Endometrial microvascular endothelial cells (primary cell): ENCODE measurements around the gene LRRC75A. TPM values are rescaled to one million over a fixed set of nuclear protein-coding genes. Genes with fewer than 3 reads are reported as not detected.
"Not testable (repeated sequence)": the region's sequence is repeated elsewhere in the genome, so short reads cannot be mapped to it uniquely, and the experiment has no call there.

Source experiments
- in situ Hi-C: cut with HindIII; loops from 2 replicates; pipeline ENCODE4 v1.10.0; 2017; ENCODE audit warnings: low sequenced_read_pairs, low pct_unique_long_range_greater_than_20kb; ENCODE audit errors: inconsistent ontology term
- total RNA-seq: library from RNA; depleted of rRNA; stranded (reverse); fragments of >200 nt; gene quantifications from one replicate; pipeline ENCODE4 v1.2.3, GENCODE V29; 2015; ENCODE audit errors: inconsistent ontology term

LRRC75A gene, protein sequence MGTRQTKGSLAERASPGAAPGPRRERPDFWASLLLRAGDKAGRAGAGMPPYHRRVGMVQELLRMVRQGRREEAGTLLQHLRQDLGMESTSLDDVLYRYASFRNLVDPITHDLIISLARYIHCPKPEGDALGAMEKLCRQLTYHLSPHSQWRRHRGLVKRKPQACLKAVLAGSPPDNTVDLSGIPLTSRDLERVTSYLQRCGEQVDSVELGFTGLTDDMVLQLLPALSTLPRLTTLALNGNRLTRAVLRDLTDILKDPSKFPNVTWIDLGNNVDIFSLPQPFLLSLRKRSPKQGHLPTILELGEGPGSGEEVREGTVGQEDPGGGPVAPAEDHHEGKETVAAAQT
- total RNA-seq = 0.19 TPM

DNA sequence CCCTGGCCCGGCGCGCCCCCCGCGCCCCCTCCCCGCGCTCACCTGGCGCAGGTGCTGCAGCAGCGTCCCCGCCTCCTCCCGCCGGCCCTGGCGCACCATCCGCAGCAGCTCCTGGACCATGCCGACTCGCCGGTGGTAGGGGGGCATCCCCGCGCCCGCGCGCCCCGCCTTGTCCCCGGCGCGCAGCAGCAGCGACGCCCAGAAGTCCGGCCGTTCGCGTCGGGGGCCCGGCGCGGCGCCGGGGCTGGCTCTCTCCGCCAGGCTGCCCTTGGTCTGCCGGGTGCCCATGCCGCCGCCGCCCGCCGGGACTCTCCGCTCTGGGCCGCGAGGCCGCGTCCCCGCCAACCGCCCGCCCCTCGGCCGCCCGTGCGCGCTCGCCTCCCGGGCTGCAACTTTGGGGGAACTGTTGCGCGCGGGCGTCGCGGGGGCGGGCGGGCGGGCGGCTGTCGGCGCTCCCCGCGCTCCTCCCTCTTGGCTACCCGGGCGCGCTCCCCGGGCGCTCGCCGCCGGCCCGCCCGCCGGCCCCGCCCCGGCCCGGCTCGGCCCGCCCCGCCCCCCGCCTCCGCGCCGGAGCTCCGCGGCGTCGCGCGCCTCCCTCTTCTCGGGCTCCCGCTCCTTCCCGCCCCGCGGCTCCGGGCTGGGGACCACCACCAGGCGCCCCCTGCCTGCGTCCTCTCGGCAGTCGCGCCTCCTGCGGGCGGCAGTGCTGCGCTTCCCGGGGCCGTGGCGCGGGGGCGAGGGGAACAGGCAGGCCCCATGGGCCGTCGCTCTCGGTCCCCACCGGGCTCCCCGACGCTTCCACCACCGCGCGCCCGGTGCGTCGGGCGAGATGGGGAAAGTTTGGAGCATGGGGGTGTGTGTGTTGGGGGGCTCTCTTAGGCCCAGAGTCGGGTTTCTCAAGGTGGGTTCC, at the start of gene LRRC75A:
Gene LRRC75A (minus strand): TSS at position 491 of the 910 bp plus-strand sequence. CDS start 203 bp downstream, at position 288.
- in situ Hi-C loops = no loop called here

DNA sequence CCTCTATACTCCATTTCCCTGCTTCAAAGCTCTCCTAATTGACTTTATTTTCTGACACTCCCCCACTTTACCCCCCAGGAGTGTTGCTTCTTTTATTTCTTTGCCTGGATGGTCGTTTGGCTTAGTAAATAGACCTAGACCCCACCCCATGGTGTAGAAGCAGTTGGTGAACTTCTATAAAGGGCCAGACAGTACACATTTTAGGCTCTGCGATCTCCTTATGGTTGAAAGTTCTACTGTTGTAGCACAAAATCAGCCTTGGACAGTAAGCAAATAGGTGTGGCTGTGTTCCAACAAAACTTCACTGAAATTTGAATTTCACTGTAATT, 45.1 kb upstream of the LRRC75A start:
- in situ Hi-C loops = no loop called here

DNA sequence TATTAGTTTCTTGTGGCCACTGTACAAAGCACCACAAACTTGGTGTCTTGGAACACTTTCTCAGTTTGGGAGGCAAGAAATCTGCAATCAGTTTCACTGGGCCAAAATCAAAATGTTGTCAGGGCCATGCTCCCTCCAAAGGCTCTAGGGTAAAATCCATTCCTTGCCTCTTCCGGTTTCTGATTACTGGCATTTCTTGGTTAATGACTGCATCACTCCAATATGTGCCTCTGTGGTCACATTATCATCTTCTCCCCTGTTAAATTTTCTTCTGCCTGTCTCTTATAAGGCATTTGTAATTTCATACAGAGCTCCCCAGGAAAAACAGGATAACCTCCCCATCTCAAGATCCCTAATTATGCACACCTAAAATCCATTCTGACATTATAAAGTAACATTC, 42.2 kb upstream of the LRRC75A start:
- in situ Hi-C loops = no loop called here

DNA sequence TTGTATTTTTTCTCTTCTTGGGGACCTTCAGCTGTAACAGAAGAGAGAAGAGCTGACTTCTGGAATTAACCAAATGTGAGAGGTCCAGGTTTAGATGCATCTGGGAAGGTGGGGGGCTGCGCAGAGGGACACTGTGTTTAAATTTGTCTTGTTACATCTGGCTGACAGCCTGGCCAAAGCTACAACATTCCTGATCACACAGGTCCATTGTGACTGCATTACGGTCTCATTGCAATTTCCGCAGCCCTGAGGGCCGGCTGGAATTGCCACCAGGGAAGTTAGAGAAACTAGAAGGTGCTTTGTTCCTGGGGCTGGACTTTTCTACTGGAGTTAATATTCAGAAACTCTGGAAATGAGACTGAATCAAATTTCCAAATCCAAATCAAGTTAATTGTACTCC, 37.9 kb upstream of the LRRC75A start:
- in situ Hi-C loops = no loop called here

DNA sequence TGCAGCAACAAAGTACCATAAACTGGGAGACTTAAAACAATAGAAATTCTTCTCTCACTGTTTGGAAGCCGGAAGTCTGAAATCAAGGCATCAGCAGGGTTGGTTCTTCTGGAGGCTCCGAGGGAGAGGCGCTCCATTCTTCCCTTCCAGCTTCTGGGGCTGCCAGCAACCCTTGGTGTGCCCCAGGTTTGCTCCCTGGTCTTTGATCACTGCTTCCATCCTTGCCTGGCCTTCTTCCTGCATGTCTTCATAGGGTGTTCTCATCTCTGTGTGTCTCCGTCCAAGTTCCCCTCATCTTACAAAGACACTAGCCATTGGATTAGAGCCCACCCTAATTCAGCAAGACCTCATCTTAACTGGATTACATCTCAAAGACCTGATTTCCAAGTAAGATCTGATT, 35.3 kb upstream of the LRRC75A start:
- in situ Hi-C loops = no loop called here

DNA sequence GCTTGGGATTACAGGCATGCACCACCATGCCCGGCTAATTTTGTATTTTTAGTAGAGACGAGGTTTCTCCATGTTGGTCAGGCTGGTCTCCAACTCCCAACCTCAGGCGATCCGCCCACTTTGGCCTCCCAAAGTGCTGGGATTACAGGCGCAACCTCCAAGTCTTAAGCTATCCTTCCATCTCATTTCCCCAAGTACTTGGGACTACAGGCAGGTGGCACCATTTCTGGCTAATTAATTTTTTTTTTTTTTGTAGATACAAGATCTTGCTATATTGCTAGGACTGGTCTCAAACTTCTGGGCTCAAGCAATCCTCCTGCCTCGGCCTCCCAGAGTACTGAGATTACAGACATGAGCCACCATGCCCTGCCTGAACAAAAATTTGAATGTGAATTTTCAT, 33.6 kb upstream of the LRRC75A start:
- in situ Hi-C loops = not testable (repeated sequence)

DNA sequence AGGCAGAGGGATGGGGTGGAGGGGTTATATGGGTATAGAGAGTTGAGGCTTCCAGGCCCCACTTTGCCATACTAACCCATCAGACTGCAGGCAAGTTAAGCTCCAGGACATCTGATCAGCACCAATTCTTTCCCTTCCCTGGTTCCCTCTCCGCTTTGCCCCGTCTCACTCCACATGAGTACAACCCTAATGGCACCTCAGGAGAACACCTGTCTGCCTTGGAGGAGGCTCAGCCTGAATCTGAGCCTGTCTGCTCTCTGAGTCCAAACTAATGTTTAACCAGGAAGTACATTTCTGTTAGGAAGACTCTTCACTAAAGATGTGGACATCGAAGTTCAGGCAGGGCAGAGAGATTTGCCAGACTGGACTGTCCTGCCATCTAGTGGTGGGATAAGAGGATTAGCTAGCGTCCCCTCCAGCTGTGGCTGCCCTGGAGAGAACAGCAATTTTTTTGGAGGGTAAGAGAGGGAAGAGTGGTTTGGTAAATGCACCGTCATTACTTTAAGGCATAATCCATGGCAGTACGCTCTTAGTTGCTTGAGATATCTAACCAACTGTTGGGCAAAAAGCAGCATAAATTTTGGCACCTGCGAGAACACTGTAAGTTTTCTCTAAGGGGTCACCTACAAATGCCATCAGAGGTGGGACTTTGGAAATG, 29.2 kb upstream of the LRRC75A start:
- in situ Hi-C loops = no loop called here

DNA sequence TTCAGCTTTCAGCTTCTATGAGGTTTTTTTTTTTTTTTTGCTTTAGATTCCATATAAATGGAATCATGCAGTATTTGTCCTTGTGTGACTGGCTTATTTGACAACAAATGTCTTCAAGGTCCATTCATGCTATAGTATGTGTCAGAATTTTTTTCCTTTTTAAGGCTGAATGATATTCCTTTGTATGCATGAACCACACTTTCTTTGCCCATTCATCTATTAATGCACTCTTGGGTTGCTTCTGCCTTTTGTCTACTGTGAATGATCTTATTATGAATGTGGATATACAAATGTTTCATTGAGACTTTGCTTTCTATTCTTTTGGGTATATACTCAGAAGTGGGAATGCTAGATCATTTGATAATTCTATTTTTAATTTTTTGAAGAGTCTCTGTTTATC, 27.0 kb upstream of the LRRC75A start:
- in situ Hi-C loops = no loop called here

DNA sequence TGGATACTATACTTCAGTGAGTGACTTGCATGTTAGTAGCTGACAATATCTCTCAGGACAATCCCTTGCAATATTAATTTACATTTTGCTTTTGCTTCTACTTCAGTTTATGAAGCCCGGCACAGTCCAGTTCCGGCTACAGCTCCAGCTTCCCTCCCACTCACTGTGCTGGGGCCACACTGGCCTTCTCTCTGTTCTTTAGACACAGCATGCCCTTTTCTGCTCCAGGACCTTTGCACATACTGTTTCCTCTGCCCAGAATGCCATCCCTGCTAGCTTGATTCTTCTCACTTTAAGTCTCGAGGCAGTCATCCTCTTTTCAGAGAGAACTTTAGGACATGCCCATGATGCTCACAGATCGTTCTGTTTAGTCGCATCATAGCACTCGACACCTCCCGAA, 25.5 kb upstream of the LRRC75A start:
- in situ Hi-C loops = no loop called here

DNA sequence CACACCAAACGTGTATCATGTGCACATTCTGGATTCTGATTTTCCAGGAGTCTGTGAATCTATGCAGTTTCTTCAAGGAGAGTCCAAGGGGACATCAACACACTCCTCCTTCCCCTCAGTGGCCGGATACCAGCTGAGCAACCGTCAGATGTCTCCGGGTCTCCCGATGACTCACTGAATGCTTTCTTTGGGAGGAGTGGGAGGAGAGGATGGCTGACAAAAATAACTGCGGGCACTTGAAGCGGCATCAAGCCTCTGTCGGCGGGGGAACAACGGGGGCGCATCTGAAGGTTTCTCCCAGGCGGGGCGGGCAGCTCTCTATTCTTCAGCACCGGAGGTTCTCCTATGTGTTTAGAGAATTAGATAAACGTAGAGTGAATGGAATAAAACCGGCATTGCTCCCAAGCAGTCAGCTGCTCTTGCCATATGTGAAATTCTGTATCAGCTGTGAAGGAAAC, 24.6 kb upstream of the LRRC75A start:
- in situ Hi-C loops = no loop called here

DNA sequence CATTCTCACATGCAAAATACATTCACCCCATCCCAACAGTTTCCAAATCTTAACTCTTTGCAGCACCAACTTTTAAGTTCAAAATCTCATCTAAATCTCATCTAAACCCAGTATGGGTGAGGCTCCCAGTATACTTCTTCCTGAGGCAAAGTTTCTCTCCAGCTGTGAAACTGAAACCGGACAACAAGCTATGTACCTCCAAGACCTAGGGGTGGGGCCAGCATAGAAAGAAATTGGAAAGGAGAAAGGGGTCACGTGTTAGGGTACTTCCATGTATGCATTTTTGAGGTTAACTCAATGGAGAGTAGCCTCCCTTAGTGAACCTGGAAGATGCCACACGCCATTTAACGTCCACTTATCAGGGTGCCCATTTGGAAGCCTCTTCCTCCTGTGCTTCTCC, 23.9 kb upstream of the LRRC75A start:
- in situ Hi-C loops = no loop called here

DNA sequence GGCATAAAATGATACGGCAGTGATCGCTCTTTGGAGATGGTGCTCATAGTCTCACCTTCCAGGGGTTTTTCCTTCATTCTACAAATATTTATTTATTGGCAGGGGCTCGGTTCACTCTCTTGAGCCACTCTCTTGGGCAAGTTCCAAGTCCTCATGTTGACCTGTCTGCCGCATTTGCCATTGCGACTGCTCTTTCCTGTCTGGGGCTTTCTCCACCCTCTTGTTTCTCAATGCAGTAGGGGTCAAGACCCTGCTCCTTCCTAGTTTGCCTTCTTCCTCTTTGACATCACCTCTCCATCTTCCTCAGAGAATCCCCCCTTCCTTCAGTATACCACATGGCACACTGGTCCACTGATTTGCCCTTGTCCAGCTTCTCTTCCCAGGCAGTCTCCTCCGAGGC, 21.9 kb upstream of the LRRC75A start:
- in situ Hi-C loops = no loop called here

DNA sequence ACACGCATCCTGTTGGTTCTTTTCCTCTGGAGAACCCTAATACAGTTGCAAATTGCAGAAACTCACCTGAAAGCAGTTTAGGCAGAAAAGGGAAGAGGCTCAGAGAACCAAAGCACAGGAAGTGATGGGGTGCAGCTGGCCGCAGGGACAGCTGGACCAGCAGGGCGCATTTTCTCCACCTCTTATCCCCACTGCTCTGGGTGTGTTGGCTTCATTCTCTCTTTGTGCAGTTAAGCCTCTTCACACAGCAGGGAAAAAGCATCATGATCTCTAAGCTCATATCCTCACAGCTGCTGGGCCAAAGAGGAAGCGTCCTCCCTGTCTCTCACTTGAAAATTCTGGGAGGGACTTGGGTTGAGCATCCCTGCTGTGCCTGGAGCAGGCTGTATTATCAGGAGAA, 20.0 kb upstream of the LRRC75A start:
- in situ Hi-C loops = no loop called here

DNA sequence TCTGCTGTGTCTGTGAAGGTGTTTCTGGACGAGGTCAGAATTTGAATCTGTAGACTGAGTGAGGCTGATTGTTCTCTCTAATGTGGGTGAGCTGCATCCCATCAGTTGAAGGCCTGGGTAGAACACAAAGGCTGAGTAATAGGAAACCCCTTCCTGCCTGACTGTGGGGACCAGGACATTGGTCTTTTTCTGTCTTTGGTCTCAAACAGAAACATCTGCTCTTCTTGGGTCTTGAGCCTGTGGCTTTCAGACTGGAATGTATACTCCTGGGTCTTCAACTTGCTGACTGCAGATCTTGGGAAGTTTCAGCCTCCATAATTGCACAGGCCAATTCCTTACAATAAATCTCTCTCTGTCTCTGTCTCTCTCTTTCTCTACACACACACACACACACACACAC, 19.6 kb upstream of the LRRC75A start:
- in situ Hi-C loops = no loop called here

DNA sequence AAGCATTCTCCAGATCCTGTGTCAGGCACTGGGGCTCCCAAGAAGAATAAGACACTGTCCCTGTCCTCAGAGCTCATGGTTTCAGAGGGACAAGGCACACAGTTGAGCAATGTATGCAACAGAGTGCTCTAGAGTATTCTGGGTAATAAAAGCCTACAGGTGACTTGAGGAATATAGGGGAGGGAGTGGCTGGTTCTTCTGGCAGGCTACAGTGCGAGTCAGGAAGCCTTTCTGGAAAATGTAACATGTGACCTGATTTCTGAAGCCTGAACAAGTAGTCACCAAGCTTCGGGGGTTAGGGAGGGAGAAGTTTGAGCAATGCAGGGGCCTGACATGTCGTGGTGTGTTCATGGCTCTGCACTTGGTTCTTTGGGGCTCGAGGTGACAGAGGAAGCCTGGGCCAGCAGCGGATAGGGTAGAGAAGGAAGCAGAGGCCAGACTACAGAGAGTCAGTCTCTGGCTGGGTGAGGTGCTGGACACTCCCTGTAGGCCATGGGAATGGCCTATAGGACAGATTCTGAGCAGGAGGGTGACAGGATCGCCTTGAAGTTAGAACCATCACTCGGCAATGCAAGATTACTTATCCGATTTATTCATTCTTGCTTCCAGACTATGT, 16.0 kb upstream of the LRRC75A start:
- in situ Hi-C loops = no loop called here

DNA sequence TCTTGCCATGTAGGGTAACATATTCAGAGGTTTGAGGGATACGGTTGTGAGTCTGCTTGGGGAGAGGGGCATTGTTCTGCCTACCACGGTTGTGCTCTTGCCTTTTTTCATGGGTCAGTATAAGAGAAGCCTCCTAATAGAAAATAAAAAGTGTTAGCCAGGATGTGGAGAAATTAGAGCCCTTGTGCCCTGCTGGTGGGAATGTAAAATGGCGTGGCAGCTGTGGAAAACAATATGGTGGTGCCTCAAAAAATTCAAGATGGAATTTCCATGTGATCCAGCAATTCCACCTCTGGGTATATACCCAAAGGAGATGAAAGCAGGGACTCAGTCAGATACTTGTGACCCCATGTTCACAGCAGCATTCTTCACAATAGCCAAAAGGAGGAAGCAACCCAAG, 14.2 kb upstream of the LRRC75A start:
- in situ Hi-C loops = no loop called here

DNA sequence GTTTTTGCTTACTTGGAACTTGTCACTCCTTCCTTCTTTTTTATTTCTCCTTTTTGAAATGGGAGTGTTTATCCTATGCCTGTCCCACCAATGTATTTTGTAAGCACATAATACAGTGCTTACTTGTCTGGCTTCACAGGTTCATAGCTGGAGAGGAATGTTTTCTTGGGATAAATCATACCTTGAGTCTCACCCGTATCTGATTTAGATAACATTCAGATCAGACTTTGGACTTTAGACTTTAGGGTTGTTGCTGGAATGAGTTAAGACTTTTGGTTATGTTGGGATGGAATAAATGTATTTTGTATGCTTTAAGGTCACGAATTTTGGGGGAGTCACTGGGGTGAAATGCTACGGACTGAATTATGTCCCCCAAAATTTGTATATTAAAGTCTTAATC, 13.0 kb upstream of the LRRC75A start:
- in situ Hi-C loops = no loop called here

DNA sequence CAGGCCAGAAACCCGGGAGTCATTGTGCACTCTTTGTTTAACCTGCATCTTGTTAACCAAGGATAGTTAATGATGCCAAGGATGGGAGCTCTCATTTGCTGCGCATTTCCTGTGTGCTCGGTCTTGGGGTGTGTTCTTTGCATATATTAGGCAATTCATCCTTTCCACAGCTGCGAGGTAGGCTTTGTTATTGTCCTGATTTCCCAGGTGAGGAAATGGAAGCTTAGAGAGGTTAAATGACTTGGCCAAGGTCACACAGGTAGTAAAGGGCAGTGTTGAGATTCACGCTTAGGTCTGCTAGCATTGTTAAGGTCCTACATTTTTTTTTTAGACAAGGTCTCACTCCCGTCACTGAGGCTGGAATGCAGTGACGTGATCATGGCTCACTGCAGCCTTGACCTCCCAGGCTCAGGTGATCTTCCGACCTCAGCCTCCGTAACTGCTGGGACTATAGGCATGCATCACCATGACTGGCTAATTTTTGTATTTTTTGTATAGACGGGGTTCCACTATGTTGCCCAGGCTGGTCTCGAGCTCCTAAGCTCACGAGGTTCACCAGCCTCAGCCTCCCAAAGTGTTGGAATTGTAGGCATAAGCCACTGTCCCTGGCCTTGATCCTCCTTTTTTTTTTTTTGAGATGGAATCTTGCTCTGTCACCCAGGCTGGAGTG, 5.0 kb upstream of the LRRC75A start:
- in situ Hi-C loops = no loop called here
